ENCODE results near the gene ZNF558. TPM values are rescaled to one million over a fixed set of nuclear protein-coding genes. Genes with fewer than 3 reads are reported as not detected.

ZNF558 gene
- polyA plus RNA-seq, 1 of the 3 experiments (the other 2 are of a cell fraction): 22.5 TPM

DNA sequence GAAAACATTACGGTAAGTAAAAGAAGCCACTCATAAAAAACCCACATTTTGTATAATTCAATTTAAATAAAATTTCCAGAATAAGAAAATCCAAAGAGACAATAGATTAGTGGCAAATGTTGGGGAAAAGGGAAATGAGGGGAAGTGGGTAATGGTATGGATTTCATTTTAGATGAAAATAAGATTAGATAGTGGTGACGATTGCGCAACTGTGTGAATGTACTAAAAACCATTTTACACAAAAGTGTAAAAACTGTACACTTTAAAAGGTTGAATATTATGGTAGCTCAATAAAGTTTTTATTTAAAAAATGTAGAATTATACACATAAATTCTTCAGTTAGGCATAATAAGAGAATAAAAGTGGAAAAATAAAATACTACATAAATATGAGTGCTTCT lies 3.8 kb upstream of the ZNF558 start:
- peaks cover 0 to 2% of the 10 kb centered on the region in 2 experiments for H3K36me3 ChIP-seq (replicated peaks in 1 of 2; ENCODE audit: control insufficient read depth in 1 of 2, insufficient read depth in 2 of 2, low read length in 1 of 2)
- no peaks in the 10 kb centered on the region for H3K79me2 ChIP-seq (ENCODE audit: insufficient read depth)
- no peak overlapping the region for H3K9ac ChIP-seq
- no peak for DNase-seq
- TF ChIP-seq, protein P1, sequence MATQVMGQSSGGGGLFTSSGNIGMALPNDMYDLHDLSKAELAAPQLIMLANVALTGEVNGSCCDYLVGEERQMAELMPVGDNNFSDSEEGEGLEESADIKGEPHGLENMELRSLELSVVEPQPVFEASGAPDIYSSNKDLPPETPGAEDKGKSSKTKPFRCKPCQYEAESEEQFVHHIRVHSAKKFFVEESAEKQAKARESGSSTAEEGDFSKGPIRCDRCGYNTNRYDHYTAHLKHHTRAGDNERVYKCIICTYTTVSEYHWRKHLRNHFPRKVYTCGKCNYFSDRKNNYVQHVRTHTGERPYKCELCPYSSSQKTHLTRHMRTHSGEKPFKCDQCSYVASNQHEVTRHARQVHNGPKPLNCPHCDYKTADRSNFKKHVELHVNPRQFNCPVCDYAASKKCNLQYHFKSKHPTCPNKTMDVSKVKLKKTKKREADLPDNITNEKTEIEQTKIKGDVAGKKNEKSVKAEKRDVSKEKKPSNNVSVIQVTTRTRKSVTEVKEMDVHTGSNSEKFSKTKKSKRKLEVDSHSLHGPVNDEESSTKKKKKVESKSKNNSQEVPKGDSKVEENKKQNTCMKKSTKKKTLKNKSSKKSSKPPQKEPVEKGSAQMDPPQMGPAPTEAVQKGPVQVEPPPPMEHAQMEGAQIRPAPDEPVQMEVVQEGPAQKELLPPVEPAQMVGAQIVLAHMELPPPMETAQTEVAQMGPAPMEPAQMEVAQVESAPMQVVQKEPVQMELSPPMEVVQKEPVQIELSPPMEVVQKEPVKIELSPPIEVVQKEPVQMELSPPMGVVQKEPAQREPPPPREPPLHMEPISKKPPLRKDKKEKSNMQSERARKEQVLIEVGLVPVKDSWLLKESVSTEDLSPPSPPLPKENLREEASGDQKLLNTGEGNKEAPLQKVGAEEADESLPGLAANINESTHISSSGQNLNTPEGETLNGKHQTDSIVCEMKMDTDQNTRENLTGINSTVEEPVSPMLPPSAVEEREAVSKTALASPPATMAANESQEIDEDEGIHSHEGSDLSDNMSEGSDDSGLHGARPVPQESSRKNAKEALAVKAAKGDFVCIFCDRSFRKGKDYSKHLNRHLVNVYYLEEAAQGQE (IDR thresholded peaks at IDR 0.05; ENCODE audit: low read depth, low read length): no peak
- TF ChIP-seq EP300 (IDR thresholded peaks at IDR 0.05; ENCODE audit: borderline replicate concordance in 1 of 2, low read depth in 1 of 2, low read length in 1 of 2) (no peak), USF1 (IDR thresholded peaks at IDR 0.05; ENCODE audit: borderline replicate concordance, low read depth) (no peak), IRF3 (IDR thresholded peaks at IDR 0.05; ENCODE audit: low read depth, low read length) (no peak), GABPA (IDR thresholded peaks at IDR 0.05; ENCODE audit: low read depth) (no peak), TEAD4 (IDR thresholded peaks at IDR 0.05; ENCODE audit: borderline replicate concordance, insufficient read depth) (no peak), PBX3 (IDR thresholded peaks at IDR 0.05) (no peak), TCF12 (IDR thresholded peaks at IDR 0.05) (no peak)
- TF ChIP-seq, protein P2, sequence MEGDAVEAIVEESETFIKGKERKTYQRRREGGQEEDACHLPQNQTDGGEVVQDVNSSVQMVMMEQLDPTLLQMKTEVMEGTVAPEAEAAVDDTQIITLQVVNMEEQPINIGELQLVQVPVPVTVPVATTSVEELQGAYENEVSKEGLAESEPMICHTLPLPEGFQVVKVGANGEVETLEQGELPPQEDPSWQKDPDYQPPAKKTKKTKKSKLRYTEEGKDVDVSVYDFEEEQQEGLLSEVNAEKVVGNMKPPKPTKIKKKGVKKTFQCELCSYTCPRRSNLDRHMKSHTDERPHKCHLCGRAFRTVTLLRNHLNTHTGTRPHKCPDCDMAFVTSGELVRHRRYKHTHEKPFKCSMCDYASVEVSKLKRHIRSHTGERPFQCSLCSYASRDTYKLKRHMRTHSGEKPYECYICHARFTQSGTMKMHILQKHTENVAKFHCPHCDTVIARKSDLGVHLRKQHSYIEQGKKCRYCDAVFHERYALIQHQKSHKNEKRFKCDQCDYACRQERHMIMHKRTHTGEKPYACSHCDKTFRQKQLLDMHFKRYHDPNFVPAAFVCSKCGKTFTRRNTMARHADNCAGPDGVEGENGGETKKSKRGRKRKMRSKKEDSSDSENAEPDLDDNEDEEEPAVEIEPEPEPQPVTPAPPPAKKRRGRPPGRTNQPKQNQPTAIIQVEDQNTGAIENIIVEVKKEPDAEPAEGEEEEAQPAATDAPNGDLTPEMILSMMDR (IDR thresholded peaks at IDR 0.05): no peak
- peaks cover 19% of the 10 kb centered on the region; the same call in 1 of the 2 replicates for H3K27me3 ChIP-seq (ENCODE audit: insufficient read depth)
- ChIA-PET POLR2A (no interaction called here), CTCF (no interaction called here)
- no peak overlapping the region for H3K4me2 ChIP-seq
- H3K9me2 ChIP-seq: no peaks in the 10 kb centered on the region
- 16% methylated on average over 3 of the region's 3 CpGs for WGBS (ENCODE audit: low lambda C conversion rate)
- H3K9me3 ChIP-seq: no peaks in the 10 kb centered on the region
- H3K4me3 ChIP-seq (ENCODE audit: low read depth in 2 of 2, low read length in 1 of 2): no peak overlapping the region
- H2AFZ ChIP-seq (ENCODE audit: low read depth): no peak overlapping the region
- H3K4me1 ChIP-seq (ENCODE audit: control insufficient read depth in 1 of 2, insufficient read depth in 2 of 2, low read depth in 1 of 2, low read length in 1 of 2): peaks cover 5 to 6% of the 10 kb centered on the region in 2 experiments; a peak in 2 of 4 replicates
- H4K20me1 ChIP-seq (ENCODE audit: insufficient read depth): no peaks in the 10 kb centered on the region
- no peaks in the 10 kb centered on the region for H3F3A ChIP-seq (replicated peaks; ENCODE audit: insufficient read depth)
- no peak overlapping the region for H3K27ac ChIP-seq (ENCODE audit: low read depth in 2 of 2, low read length in 1 of 2)
